ENCODE measurements around the gene MINK1. TPM values are rescaled to one million over a fixed set of nuclear protein-coding genes. Genes with fewer than 3 reads are reported as not detected.
"Not testable (repeated sequence)": the region's sequence is repeated elsewhere in the genome, so short reads cannot be mapped to it uniquely, and the experiment has no call there.

The MINK1 gene
- total and polyA plus RNA-seq, 7 donors, result 8.9 to 23.8 (median 19.2) TPM

- Histone ChIP-seq H3K27ac (no peak overlapping the region), H3K9me3 (no peaks in the 10 kb centered on the region), H3K27me3 (ENCODE audit: insufficient read depth in 3 of 3, low read length in 2 of 3) (no peaks in the 10 kb centered on the region), H3K36me3 (ENCODE audit: insufficient read depth in 1 of 2, low read depth in 1 of 2) (peaks cover 0 to 20% of the 10 kb centered on the region in 2 donors), H3K4me3 (no peak overlapping the region), H3K4me1 (no peaks in the 10 kb centered on the region)
- TF ChIP-seq, protein P1, sequence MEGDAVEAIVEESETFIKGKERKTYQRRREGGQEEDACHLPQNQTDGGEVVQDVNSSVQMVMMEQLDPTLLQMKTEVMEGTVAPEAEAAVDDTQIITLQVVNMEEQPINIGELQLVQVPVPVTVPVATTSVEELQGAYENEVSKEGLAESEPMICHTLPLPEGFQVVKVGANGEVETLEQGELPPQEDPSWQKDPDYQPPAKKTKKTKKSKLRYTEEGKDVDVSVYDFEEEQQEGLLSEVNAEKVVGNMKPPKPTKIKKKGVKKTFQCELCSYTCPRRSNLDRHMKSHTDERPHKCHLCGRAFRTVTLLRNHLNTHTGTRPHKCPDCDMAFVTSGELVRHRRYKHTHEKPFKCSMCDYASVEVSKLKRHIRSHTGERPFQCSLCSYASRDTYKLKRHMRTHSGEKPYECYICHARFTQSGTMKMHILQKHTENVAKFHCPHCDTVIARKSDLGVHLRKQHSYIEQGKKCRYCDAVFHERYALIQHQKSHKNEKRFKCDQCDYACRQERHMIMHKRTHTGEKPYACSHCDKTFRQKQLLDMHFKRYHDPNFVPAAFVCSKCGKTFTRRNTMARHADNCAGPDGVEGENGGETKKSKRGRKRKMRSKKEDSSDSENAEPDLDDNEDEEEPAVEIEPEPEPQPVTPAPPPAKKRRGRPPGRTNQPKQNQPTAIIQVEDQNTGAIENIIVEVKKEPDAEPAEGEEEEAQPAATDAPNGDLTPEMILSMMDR (IDR thresholded peaks at IDR 0.05), result no peak
- DNase-seq (peak in 1 of 2 donors; percentile 24), ATAC-seq (no peak)
- WGBS, 3 donors, result 83 to 84% (median 83%) methylated on average over 12 of the region's 12 CpGs
- intact Hi-C loops (cut with DNase I), result no loop called here
Observed at GRCh38 chr17:4823373-4824089, 9.6 kb upstream of the MINK1 start.

- Histone ChIP-seq H3K27me3 (ENCODE audit: insufficient read depth in 3 of 3, low read length in 2 of 3) (no peaks in the 10 kb centered on the region), H3K9me3 (no peaks in the 10 kb centered on the region), H3K4me1 (no peaks in the 10 kb centered on the region), H3K27ac (no peak overlapping the region), H3K36me3 (ENCODE audit: insufficient read depth in 1 of 2, low read depth in 1 of 2) (peaks cover 0 to 4% of the 10 kb centered on the region in 2 donors), H3K4me3 (no peak overlapping the region)
- ATAC-seq, result no peak
- WGBS, 3 donors, result 67 to 72% (median 68%) methylated on average over 8 of the region's 8 CpGs
- intact Hi-C loops (cut with DNase I), result no loop called here
- TF ChIP-seq, protein P1 (IDR thresholded peaks at IDR 0.05), result no peak
- DNase-seq, result no peak
Observed at GRCh38 chr17:4827399-4827798, 5.7 kb upstream of the MINK1 start.

DNA sequence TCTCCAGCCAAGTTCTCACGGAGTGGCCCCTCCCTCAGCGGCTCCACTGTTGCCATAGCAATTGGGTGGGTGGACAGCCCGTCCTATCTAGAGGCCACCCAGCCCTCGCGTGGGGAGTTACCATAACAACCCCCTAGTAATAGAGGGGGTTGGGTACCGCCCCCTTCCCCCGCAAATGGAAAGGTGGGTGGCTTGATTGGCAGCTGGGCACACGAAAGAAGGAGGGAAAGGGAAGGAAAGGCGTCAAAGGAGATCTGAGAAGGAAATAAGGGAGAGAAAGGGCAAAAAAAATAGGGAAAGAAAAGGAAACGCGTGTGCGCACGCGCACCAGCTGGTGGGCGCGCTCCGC, 337 bp upstream of the MINK1 start:
- 0 to 2% (median 0%) methylated on average over 8 to 10 of the region's 17 CpGs for whole genome bisulfite sequencing, 3 donors
- not testable (repeated sequence) for H3K27me3 ChIP-seq (ENCODE audit: insufficient read depth in 3 of 3, low read length in 2 of 3); DNase-seq; ATAC-seq; H3K9me3 ChIP-seq; H3K36me3 ChIP-seq (ENCODE audit: insufficient read depth in 1 of 2, low read depth in 1 of 2)
- intact Hi-C loops (cut with DNase I), result loop anchor here (10.0 kb wide), 1 partner anchor 52 kb away; no protein-coding TSS in a partner anchor
- Histone ChIP-seq H3K4me3 (peak overlapping the region; percentile 98), H3K27ac (peak overlapping the region; percentile 94), H3K4me1 (peaks cover 20% of the 10 kb centered on the region)

GRCh38 chr17:4833941-4834680, 971 bp downstream of the MINK1 start:
- Histone ChIP-seq H3K36me3 (ENCODE audit: insufficient read depth in 1 of 2, low read depth in 1 of 2) (no peaks in the 10 kb centered on the region), H3K4me3 (peak overlapping the region; percentile 98), H3K27me3 (ENCODE audit: insufficient read depth in 3 of 3, low read length in 2 of 3) (no peaks in the 10 kb centered on the region), H3K4me1 (peaks cover 26% of the 10 kb centered on the region), H3K27ac (peak overlapping the region; percentile 94), H3K9me3 (no peaks in the 10 kb centered on the region)
- 11 to 15% (median 11%) methylated on average over 15 of the region's 15 CpGs for WGBS, 3 donors
- ATAC-seq (no peak), DNase-seq (no peak)
- TF ChIP-seq, protein P1 (IDR thresholded peaks at IDR 0.05), result no peak
- intact Hi-C loops (cut with DNase I), result loop anchor here (10.0 kb wide), 1 partner anchor 51 kb away; no protein-coding TSS in a partner anchor

GRCh38 chr17:4834681-4835020, 1.5 kb downstream of the MINK1 start:
- H3K27ac ChIP-seq, result peak overlapping the region; percentile 94
- no peaks in the 10 kb centered on the region for H3K27me3 ChIP-seq (ENCODE audit: insufficient read depth in 3 of 3, low read length in 2 of 3)
- no peaks in the 10 kb centered on the region for H3K36me3 ChIP-seq (ENCODE audit: insufficient read depth in 1 of 2, low read depth in 1 of 2)
- ATAC-seq, result no peak
- WGBS, 3 donors, result 63 to 74% (median 70%) methylated on average over 4 of the region's 4 CpGs
- TF ChIP-seq, protein P1 (IDR thresholded peaks at IDR 0.05), result no peak
- H3K4me1 ChIP-seq, result peaks cover 30% of the 10 kb centered on the region
- DNase-seq, result no peak
- H3K4me3 ChIP-seq, result peak overlapping the region; percentile 98
- intact Hi-C loops (cut with DNase I), result loop anchor here (5.0 to 10.0 kb wide), 2 partner anchors 37 to 50 kb away; partner anchors contain the start of gene PSMB6 (in 1 of the 2)
- H3K9me3 ChIP-seq, result no peaks in the 10 kb centered on the region

Data from psoas muscle (tissue), 8 donors.